Measurements from ENCODE around the gene HOXC4. TPM values are rescaled to one million over a fixed set of nuclear protein-coding genes. Genes with fewer than 3 reads are reported as not detected.

Gene HOXC4
- 10 to 100 TPM; 42.7 to 53.0 (median 51.1) TPM for polyA plus RNA-seq (ENCODE audit: insufficient read length in 4 of 4)

DNA sequence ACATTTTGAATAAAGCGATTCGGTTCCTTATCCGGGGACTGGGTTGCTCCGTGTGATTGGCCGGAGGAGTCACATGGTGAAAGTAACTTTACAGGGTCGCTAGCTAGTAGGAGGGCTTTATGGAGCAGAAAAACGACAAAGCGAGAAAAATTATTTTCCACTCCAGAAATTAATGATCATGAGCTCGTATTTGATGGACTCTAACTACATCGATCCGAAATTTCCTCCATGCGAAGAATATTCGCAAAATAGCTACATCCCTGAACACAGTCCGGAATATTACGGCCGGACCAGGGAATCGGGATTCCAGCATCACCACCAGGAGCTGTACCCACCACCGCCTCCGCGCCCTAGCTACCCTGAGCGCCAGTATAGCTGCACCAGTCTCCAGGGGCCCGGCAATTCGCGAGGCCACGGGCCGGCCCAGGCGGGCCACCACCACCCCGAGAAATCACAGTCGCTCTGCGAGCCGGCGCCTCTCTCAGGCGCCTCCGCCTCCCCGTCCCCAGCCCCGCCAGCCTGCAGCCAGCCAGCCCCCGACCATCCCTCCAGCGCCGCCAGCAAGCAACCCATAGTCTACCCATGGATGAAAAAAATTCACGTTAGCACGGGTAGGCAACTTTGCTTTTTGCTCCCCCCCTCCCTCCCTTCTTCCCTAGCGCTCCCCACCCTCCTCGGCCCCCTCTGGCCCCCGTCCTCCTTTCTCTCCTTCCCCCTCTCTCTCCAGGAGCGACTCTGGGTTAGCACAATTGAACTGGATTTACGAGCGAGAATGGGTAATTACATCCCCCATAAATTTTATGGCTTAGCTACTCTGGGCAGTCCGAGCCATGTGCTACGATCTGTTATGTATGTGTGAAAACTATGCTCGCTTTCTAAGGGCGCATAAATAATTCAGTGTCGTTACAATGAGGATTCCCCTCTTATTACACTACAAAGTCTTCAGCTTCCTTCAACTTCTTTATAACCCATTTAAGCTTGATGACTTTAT is at the start of gene HOXC4:
TSS of gene HOXC4 (plus strand) at position 85 of the 991 bp plus-strand sequence. CDS start at position 173, 88 bp downstream.
- peak in 1 of 4 donors; percentile 89 for DNase-seq (ENCODE audit: low read depth in 4 of 4, low spot score in 3 of 4)

DNA sequence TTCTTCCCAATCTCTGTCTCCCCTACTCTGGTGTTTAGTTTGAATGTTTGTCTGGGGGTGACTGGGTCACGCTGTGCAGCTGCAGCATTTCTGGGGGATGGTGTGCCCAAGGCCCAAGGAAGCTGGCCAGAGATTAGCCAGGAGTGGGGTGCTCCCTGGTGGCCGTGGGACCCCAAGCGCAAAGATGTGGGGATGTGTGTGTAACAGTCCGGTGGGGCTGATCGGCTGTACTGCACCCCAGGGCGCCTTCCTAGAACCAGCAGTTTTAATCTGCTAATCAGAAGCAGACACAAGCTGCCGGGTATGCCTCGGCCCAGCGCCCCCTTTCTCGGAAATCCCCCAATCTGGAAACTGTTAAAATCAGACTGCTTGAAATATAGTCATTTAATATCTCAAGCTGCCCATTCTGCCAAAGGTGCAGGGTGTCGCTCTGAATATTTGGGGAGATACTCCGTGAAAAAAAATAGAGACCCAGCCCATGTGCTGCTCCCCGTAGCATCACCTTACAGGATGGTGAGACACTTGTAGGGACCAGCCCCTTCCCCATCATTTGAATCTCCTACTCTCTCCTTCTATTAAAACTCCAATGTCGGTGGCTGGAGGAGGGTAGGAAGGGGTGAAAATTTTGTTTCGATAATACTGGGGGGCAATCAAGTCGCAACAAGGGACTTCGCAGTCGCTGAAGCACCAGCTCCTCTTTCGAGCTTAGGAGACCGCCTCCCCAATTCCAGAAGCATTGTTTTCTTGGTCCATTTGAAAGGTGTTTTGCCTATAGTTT is 49.4 kb upstream of the HOXC4 start:
- DNase-seq (ENCODE audit: low read depth in 4 of 4, low spot score in 3 of 4) = no peak

DNA sequence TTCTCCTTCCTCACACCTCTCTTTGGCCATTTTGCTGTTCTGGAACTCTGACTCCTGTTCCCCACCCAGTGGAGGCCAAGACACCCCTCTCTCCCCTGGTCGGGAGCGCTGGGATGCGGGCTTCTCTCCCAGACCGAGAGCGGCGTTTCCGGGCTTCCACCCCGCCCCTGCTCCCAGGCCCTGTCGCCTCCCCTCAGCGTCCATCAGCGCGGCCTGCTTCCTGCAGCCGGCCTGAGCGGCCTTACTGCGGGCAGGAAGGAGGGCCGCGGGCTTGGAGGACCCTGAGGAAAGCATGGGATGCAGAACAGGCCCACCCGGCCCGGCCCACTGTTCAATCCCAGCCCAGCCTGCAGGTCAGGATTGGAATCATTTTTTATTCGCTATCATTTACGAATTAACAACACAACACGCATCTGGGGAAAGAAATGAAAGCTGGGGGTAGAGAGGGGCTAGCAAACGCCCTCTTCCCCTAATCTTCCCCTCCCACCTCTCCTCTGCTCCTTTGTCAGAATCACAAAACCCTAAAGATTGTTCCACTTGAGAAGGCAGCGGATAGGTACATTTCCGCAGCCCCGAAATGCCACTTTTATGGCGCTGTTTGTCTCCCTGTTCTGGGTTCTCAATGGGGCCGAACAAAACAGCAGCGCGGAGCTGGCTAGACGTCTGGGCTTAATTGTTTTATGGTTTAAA is 48.6 kb upstream of the HOXC4 start:
- DNase-seq (ENCODE audit: low read depth in 4 of 4, low spot score in 3 of 4) = no peak

- DNase-seq (ENCODE audit: low read depth in 4 of 4, low spot score in 3 of 4) = no peak
Observed at GRCh38 chr12:54005531-54005852, 48.1 kb upstream of the HOXC4 start.

DNA sequence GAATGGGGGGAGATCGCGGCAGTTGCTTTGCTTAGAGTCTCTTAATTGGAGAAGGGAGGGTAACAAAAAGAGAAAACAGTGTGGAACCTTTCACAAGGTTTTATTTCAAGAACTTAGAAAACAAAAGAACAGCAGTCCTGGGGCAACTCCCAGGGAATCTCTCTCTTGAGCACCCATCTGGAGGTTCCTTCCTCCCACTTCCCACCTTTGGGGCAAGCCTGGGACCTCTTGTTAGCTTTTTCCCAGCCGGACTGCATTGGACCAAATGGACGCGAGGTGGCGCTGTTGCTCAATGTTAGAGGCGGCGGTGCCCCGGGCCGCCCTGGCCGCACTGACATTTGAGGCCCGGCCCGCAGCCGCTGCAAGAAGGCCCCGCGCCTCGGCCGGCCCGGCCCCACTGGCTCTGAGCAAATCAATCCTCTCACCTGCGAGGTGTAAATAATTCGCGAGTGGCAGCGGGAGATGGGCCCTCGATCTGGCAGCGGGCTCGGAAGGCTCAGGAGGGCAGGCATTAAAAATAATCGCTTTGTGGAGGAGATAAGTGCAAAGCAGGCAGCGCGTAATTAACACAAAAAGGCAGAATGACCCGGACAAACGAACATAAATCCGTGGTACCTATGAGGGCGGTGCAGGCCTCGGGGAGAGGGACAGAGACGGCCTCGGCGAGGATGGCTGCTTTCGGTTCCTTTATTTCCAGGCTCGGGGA is 47.6 kb upstream of the HOXC4 start:
- DNase-seq (ENCODE audit: low read depth in 4 of 4, low spot score in 3 of 4) = peak; percentile 86 to 93 (median 91)

DNA sequence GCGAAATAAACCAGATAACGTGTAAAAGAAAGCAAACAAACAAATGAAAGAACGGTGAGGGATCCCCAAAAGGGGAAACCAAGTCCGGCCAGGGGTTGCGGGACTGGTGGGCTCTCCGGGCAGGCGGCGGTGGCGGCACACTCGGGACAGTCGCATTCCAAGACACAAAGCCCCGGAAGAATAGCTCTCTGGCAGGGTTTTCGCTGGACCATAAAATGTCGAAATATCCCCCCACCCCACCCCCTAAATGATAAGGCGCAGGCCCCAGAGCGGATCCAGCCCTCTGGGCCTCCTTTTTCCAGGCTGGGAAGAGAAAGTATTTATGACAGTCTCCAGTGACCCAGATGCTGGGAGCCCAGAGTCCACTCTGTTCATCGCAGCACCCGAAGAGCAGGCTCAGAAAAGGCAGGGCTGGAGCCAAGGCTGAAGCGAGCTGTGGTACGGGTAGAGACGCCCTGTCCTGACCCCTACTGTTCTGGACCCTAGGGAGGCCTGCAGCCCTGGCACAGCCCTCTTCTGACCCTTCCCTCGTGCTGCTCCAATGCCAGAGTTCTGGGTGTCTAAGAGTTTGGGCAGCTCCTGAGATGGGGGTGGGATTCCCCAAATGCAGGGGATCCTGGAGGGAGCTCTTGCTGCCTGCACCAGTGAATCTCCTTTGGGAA is 46.9 kb upstream of the HOXC4 start:
- no peak for DNase-seq (ENCODE audit: low read depth in 4 of 4, low spot score in 3 of 4)

GRCh38 chr12:54007538-54008259 is 45.9 kb upstream of the HOXC4 start:
- DNase-seq (ENCODE audit: low read depth in 4 of 4, low spot score in 3 of 4) = no peak

DNA sequence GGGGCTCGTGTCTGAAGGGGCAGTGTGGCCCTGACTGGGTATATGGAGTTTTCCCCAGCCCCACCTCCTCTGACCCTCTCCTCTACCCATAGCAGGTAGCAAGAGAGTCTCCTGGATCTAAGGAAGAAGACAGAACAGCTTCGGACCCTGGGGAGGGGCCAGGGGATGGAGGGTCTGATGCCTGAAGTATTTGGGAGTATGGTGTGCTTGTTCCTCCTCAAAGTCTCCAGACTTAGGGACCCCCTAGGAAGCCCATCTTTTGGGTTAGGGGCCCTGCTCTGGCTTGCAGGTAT is 45.4 kb upstream of the HOXC4 start:
- no peak for DNase-seq (ENCODE audit: low read depth in 4 of 4, low spot score in 3 of 4)

GRCh38 chr12:54009171-54010052 is 44.2 kb upstream of the HOXC4 start:
- DNase-seq (ENCODE audit: low read depth in 4 of 4, low spot score in 3 of 4) = no peak

DNA sequence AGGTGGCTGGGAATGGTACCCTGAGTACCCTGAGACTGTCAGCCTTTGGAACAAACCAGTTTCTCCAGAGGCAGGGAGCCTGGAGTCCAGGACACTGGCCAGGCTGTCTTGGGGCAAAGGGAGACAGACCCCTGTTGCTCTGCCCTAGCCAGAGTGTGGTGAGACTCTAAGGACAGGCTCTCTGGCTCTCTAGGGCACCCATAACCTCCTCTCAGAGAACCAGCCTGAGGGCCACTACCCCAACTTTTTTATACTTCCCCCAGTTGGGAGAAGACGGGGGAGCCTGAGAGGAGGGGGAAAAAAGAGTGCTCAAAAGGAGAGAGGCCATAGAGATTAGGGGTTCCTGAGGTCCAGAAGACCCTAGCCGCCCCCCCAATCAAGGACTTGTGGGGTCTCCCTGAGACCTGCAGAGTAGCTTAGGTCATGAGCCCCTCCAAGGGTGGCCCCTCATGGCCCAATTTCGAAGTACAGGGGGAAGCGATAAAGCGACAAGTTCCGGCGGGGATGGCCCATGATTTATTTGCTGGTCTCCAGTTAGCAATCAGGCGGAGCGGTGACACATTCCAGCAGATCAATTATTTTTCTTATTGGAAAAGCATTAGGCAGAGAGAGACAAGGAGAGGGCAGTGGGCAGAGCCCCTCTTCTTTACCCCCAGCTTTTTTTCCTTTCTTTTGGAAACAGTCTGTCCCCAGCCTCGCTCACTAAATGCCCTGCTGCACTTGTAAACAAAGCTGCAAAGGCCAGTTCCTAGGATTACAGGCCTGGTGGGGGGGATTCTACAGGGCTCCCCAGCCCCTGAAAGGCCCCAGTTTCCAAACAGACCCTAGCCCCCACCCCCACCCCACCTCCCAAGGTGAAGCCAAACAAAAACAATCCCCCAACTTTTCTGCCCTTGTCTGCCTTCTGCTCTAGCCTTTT is 43.3 kb upstream of the HOXC4 start:
- DNase-seq (ENCODE audit: low read depth in 4 of 4, low spot score in 3 of 4) = no peak

- DNase-seq (ENCODE audit: low read depth in 4 of 4, low spot score in 3 of 4) = no peak
Observed at GRCh38 chr12:54010972-54011664, 42.5 kb upstream of the HOXC4 start.

GRCh38 chr12:54011665-54012532 is 41.7 kb upstream of the HOXC4 start:
- DNase-seq (ENCODE audit: low read depth in 4 of 4, low spot score in 3 of 4) = no peak

- DNase-seq (ENCODE audit: low read depth in 4 of 4, low spot score in 3 of 4) = no peak
Observed at GRCh38 chr12:54012631-54013409, 40.8 kb upstream of the HOXC4 start.

GRCh38 chr12:54014377-54015017 is 39.1 kb upstream of the HOXC4 start:
- DNase-seq (ENCODE audit: low read depth in 4 of 4, low spot score in 3 of 4) = no peak
